Measurements from ENCODE around the gene SECTM1. TPM values are rescaled to one million over a fixed set of nuclear protein-coding genes. Genes with fewer than 3 reads are reported as not detected.
"Not testable (repeated sequence)": the region's sequence is repeated elsewhere in the genome, so short reads cannot be mapped to it uniquely, and the experiment has no call there.

The SECTM1 gene
- total RNA-seq, 6 experiments from 2014 or later: 1.7 to 3.9 (median 2.8) TPM

- Mint-ChIP-seq H3K27ac (no peak overlapping the region), H3K9me3 (no peaks in the 10 kb centered on the region), H3K4me1 (ENCODE audit: low read depth) (no peaks in the 10 kb centered on the region), H3K4me3 (no peak overlapping the region), H3K36me3 (ENCODE audit: low read depth) (no peaks in the 10 kb centered on the region), H3K27me3 (ENCODE audit: insufficient read depth) (peaks cover 31% of the 10 kb centered on the region)
- TF ChIP-seq CTCF (IDR thresholded peaks at IDR 0.05): no peak
- DNase-seq: no peak
These were observed 35.6 kb upstream of the SECTM1 start for GRCh38 chr17:82369211-82369610.

GRCh38 chr17:82367724-82368524 lies 34.4 kb upstream of the SECTM1 start:
- H3K4me3 Mint-ChIP-seq: no peak overlapping the region
- TF ChIP-seq CTCF (IDR thresholded peaks at IDR 0.05): no peak
- H3K27ac Mint-ChIP-seq: no peak overlapping the region
- no peaks in the 10 kb centered on the region for H3K9me3 Mint-ChIP-seq
- no peaks in the 10 kb centered on the region for H3K36me3 Mint-ChIP-seq (ENCODE audit: low read depth)
- H3K27me3 Mint-ChIP-seq (ENCODE audit: insufficient read depth): peaks cover 26% of the 10 kb centered on the region
- no peaks in the 10 kb centered on the region for H3K4me1 Mint-ChIP-seq (ENCODE audit: low read depth)
- no peak for DNase-seq

GRCh38 chr17:82366749-82367148 lies 33.2 kb upstream of the SECTM1 start:
- no peaks in the 10 kb centered on the region for H3K9me3 Mint-ChIP-seq
- no peaks in the 10 kb centered on the region for H3K36me3 Mint-ChIP-seq (ENCODE audit: low read depth)
- no peak overlapping the region for H3K4me3 Mint-ChIP-seq
- no peaks in the 10 kb centered on the region for H3K4me1 Mint-ChIP-seq (ENCODE audit: low read depth)
- no peak for TF ChIP-seq CTCF (IDR thresholded peaks at IDR 0.05)
- H3K27me3 Mint-ChIP-seq (ENCODE audit: insufficient read depth): peaks cover 22% of the 10 kb centered on the region; the same call in 1 of the 2 replicates
- DNase-seq: no peak
- H3K27ac Mint-ChIP-seq: no peak overlapping the region

- no peaks in the 10 kb centered on the region for H3K9me3 Mint-ChIP-seq
- no peak overlapping the region for H3K4me3 Mint-ChIP-seq
- DNase-seq: no peak
- no peak for TF ChIP-seq CTCF (IDR thresholded peaks at IDR 0.05)
- H3K4me1 Mint-ChIP-seq (ENCODE audit: low read depth): no peaks in the 10 kb centered on the region
- no peaks in the 10 kb centered on the region for H3K36me3 Mint-ChIP-seq (ENCODE audit: low read depth)
- H3K27me3 Mint-ChIP-seq (ENCODE audit: insufficient read depth): peaks cover 16% of the 10 kb centered on the region; the same call in 1 of the 2 replicates
- H3K27ac Mint-ChIP-seq: no peak overlapping the region
These were observed 32.2 kb upstream of the SECTM1 start for GRCh38 chr17:82365606-82366295.

GRCh38 chr17:82361885-82362633 lies 28.5 kb upstream of the SECTM1 start:
- Mint-ChIP-seq H3K27ac (no peak overlapping the region), H3K9me3 (no peaks in the 10 kb centered on the region), H3K27me3 (ENCODE audit: insufficient read depth) (peaks cover 9% of the 10 kb centered on the region), H3K4me1 (ENCODE audit: low read depth) (peaks cover 9% of the 10 kb centered on the region), H3K36me3 (ENCODE audit: low read depth) (no peaks in the 10 kb centered on the region), H3K4me3 (no peak overlapping the region)
- no peak for TF ChIP-seq CTCF (IDR thresholded peaks at IDR 0.05)
- no peak for DNase-seq

- H3K9me3 Mint-ChIP-seq, H3K27ac Mint-ChIP-seq, DNase-seq: not testable (repeated sequence)
These were observed 26.0 kb upstream of the SECTM1 start for GRCh38 chr17:82359451-82360074.

More at GRCh38 chr17:82359451-82360074, 26.0 kb upstream of the SECTM1 start:
- H3K27me3 Mint-ChIP-seq (ENCODE audit: insufficient read depth): peaks cover 11% of the 10 kb centered on the region
- H3K4me3 Mint-ChIP-seq; H3K36me3 Mint-ChIP-seq (ENCODE audit: low read depth); H3K4me1 Mint-ChIP-seq (ENCODE audit: low read depth): not testable (repeated sequence)
